WTC11 (cell line): Measurements from ENCODE around the gene SPAG8. TPM values are rescaled to one million over a fixed set of nuclear protein-coding genes. Genes with fewer than 3 reads are reported as not detected.

Source experiments
- OVOL2 ChIP-seq: fragments of 250-450 bp; sonication (Bioruptor Pico); IDR thresholded peaks from 2 replicates; pipeline ENCODE4 v1.9.0; 2021; ENCODE audit warnings: mild to moderate bottlenecking, borderline replicate concordance
- RORB ChIP-seq: fragments of 250-450 bp; sonication (Bioruptor Pico); IDR thresholded peaks from 2 replicates; pipeline ENCODE4 v1.9.0; 2021; ENCODE audit warnings: mild to moderate bottlenecking
- SMAD3 ChIP-seq: sonication (generic); formaldehyde crosslinking; IDR thresholded peaks from 2 replicates; pipeline ENCODE4 v1.8.0; 2022; ENCODE audit warnings: missing genetic modification reagents, mild to moderate bottlenecking, borderline replicate concordance
- total RNA-seq: library from RNA; stranded (reverse); gene quantifications from 3 replicates; pipeline ENCODE4 v1.2.3, GENCODE V29; 2021

SPAG8 gene
- total RNA-seq, 1 experiment from 2014 or later, result 0.72 TPM

DNA sequence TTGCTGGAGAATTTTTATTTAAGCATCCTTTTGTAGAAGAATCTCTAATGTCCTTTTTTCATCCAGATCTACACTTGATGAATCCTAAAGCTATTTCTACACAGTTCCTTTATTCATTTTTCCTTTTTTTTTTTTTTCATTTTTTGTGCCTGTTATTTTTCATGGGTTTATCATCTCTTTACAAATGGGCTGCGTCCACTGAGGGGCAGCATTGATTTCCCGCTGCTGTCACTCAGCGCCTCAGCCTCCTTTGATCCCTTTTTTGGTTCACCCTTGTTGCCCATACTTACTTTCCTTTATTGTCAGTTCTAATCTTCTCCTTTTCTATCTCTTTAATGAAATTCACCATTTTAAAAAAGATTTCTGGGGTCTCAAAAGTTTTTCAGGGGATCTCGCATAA lies 52.3 kb downstream of the SPAG8 start (continued):
- TF ChIP-seq RORB (CRISPR knock-in tag) (no peak), SMAD3 (no peak), OVOL2 (CRISPR knock-in tag) (no peak)

Other genes with a start within 250 kb of the SPAG8 start
- 18.9 to 20.4 TPM (median 19.3 TPM) in 3 replicates for gene TESK1, start 207.0 kb downstream of the SPAG8 start, total RNA-seq
- gene CD72, start 193.8 kb downstream of the SPAG8 start, total RNA-seq, result 2.9 to 4.6 TPM (median 4.5 TPM) in 3 replicates
- 4.1 to 7.2 TPM (median 5.4 TPM) in 3 replicates for gene SIT1, start 161.3 kb downstream of the SPAG8 start, total RNA-seq
- 23,577 to 25,958 TPM (median 25,042 TPM) in 3 replicates for gene RMRP, start 154.2 kb downstream of the SPAG8 start, total RNA-seq
- gene CCDC107, start 154.0 kb downstream of the SPAG8 start, total RNA-seq, result 10.8 to 14.7 TPM (median 14.1 TPM) in 3 replicates
- 23.8 to 26.6 TPM (median 26.5 TPM) in 3 replicates for gene ARHGEF39, start 147.1 kb downstream of the SPAG8 start, total RNA-seq
- gene CA9, start 138.3 kb downstream of the SPAG8 start, total RNA-seq, result 1.0 to 2.1 TPM (median 1.4 TPM) in 3 replicates
- gene TPM2, start 122.3 kb downstream of the SPAG8 start, total RNA-seq, result 138 to 146 TPM (median 139 TPM) in 3 replicates
- gene TLN1, start 80.1 kb downstream of the SPAG8 start, total RNA-seq, result 97.1 to 109 TPM (median 106 TPM) in 3 replicates
- 21.4 to 24.2 TPM (median 23.1 TPM) in 3 replicates for gene CREB3, start 79.6 kb downstream of the SPAG8 start, total RNA-seq
- 85.5 to 104 TPM (median 89.7 TPM) in 3 replicates for gene GBA2, start 63.0 kb downstream of the SPAG8 start, total RNA-seq
- 29.7 to 30.0 TPM (median 30.0 TPM) in 3 replicates for gene RGP1, start 63.0 kb downstream of the SPAG8 start, total RNA-seq
- 1.0 to 2.1 TPM (median 1.2 TPM) in 3 replicates for gene MSMP, start 58.0 kb downstream of the SPAG8 start, total RNA-seq
- gene NPR2, start 20.7 kb downstream of the SPAG8 start, total RNA-seq, result 10.1 to 14.1 TPM (median 12.6 TPM) in 3 replicates
- gene HINT2, start 2.8 kb upstream of the SPAG8 start, total RNA-seq, result 33.6 to 42.7 TPM (median 42.1 TPM) in 3 replicates
- 0.11 TPM in 1 of 3 replicates, not detected in the others for gene FAM221B, start 16.5 kb upstream of the SPAG8 start, total RNA-seq
- 9.5 to 10.8 TPM (median 10.2 TPM) in 3 replicates for gene TMEM8B, start 17.0 kb upstream of the SPAG8 start, total RNA-seq
- not detected in 3 replicates for gene OR13J1, start 58.1 kb upstream of the SPAG8 start, total RNA-seq
- gene HRCT1, start 93.9 kb upstream of the SPAG8 start, total RNA-seq, result 0.41 TPM in 1 of 3 replicates, not detected in the others
- gene SPAAR, start 97.2 kb upstream of the SPAG8 start, total RNA-seq, result 0.23 to 0.33 TPM in 2 of 3 replicates, not detected in the other
- not detected in 3 replicates for gene OR2S2, start 145.9 kb upstream of the SPAG8 start, total RNA-seq
- gene RECK, start 224.7 kb upstream of the SPAG8 start, total RNA-seq, result 9.9 to 11.2 TPM (median 10.3 TPM) in 3 replicates